Upper lobe of left lung (tissue), 6 donors: Measurements from ENCODE around the gene SUMF1. TPM values are rescaled to one million over a fixed set of nuclear protein-coding genes. Genes with fewer than 3 reads are reported as not detected.

Experiments
- ATAC-seq, 2 donors: fragments of 200-7000 bp; cut with Tn5 transposase; one replicate each; pipeline ENCODE4 v1.9.1; 2022; ENCODE audit warnings: mild to moderate bottlenecking in 2 of 2, moderate library complexity in 2 of 2; ENCODE audit not compliant: low FRiP score in 2 of 2
- DNase-seq, 2 donors: peaks; one replicate each; pipeline ENCODE4 v3.0.0-alpha.2; 2019 to 2020
- H3K27ac ChIP-seq, 4 donors: fragments of 200-600 bp; sonication (generic); one replicate each; pipeline ENCODE4 v1.5.1; 2016 to 2019
- H3K27me3 ChIP-seq, 4 donors: fragments of 200-600 bp; sonication (generic); one replicate each; pipeline ENCODE4 v1.5.1; 2017 to 2019
- H3K36me3 ChIP-seq, 4 donors: fragments of 200-600 bp; sonication (generic); one replicate each; pipeline ENCODE4 v1.5.1; 2016 to 2019
- H3K4me1 ChIP-seq, 4 donors: fragments of 200-600 bp; sonication (generic); one replicate each; pipeline ENCODE4 v1.5.1; 2018 to 2019
- H3K4me3 ChIP-seq, 4 donors: fragments of 200-600 bp; sonication (generic); one replicate each; pipeline ENCODE4 v1.5.1; 2017 to 2019; ENCODE audit warnings: mild to moderate bottlenecking in 2 of 4, moderate library complexity in 1 of 4
- H3K9me3 ChIP-seq, 4 donors: fragments of 200-600 bp; sonication (generic); one replicate each; pipeline ENCODE4 v1.5.1; 2018 to 2019
- EP300 ChIP-seq, 4 donors: sonication (generic); formaldehyde crosslinking; IDR thresholded peaks; one replicate each; pipeline ENCODE4 v1.5.1; 2017; ENCODE audit warnings: antibody characterized with exemption in 4 of 4, control low read depth in 2 of 4
- POLR2A ChIP-seq, 4 donors: fragments of 450-650 bp; IDR thresholded peaks; one replicate each; pipeline ENCODE4 v1.5.1; 2016 to 2017; ENCODE audit warnings: antibody characterized with exemption in 4 of 4, mild to moderate bottlenecking in 2 of 4
- POLR2AphosphoS5 ChIP-seq, 2 donors: sonication (generic); formaldehyde crosslinking; IDR thresholded peaks; one replicate each; pipeline ENCODE4 v1.5.1; 2017; ENCODE audit warnings: antibody characterized with exemption in 2 of 2
- WGBS, 2 donors: methylation state at CpG; one replicate each; pipeline ENCODE4 v1.1.5; 2017 to 2018; 5-methylcytosine and 5-hydroxymethylcytosine counted together
- total RNA-seq, 6 donors: library from RNA; depleted of rRNA in 4 of 6; stranded (reverse); fragments of >200 nt in 4 of 6; gene quantifications; one replicate each; pipeline versions ENCODE4 v1.1.0 to v1.2.1, GENCODE V29; 2016 to 2021
- TF ChIP-seq, protein P1 (sequence below), 6 experiments: fragments of 450-650 bp in 4 of 6; fragments of 200-600 bp in 2 of 6; sonication (generic) in 2 of 6; IDR thresholded peaks; one replicate each; pipeline ENCODE4 v1.5.1; 2016 to 2019; ENCODE audit warnings: antibody characterized with exemption in 6 of 6
- donor health status: DM: no; HTN: no; CAD: no; lungs with moderate emphysema.
- donor health status: DM: no; HTN: yes; CAD: no; lungs with severe emphysema.

SUMF1 gene
- total RNA-seq, 6 donors from 2014 or later = 34.5 to 63.0 (median 54.0) TPM

DNA sequence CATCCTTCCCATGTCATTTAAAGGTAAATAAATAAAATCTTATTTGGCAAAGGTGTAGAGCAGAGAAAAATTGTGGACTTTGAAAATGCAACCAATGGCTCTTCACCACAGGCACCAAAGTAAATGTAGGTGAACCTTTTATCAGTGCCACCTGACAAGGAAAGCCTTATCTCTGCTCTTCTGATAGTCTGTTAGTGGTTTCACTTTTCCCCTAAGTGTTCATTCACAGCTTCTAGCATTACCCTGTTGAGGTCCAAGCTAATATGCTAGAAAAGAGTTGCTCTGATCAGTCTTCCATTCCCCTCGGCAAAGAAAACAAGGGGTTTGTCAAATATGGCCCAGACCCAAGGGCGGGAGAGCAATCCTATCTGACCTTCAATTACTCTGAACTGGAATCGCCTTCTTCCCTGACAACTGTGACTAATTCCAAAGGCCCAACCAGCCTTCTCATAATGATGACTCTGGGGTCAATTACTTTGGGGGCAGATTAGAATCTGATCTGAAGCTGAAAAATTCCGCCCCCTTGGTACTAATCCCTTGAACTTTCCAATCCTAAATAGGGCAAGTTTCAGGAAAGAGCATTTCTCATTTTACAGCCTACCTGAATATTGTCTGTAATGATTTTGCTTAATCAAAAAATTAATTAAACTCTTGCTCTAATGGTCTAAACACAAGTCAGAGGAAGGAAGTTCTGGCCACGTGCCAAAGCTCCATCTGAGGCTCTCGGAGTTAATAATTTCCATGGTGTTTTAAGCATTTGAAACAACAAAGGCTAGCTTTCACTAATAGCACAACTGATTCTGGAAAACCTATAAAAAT is 111.5 kb downstream of the SUMF1 start:
- Histone ChIP-seq H3K27me3 (no peaks in the 10 kb centered on the region), H3K27ac (peak overlapping the region in 1 of 4 donors; percentile 5), H3K9me3 (no peaks in the 10 kb centered on the region), H3K36me3 (no peaks in the 10 kb centered on the region), H3K4me1 (peaks cover 17 to 24% (median 19%) of the 10 kb centered on the region in 4 donors), H3K4me3 (no peak overlapping the region)
- WGBS, 2 donors = 42 to 54% methylated on average over 6 of the region's 6 CpGs
- DNase-seq = peak in 1 of 2 donors; percentile 31
- no peak for TF ChIP-seq POLR2A (IDR thresholded peaks at IDR 0.05)
- no peak for TF ChIP-seq POLR2AphosphoS5 (IDR thresholded peaks at IDR 0.05)
- TF ChIP-seq EP300 (IDR thresholded peaks at IDR 0.05) = no peak
- ATAC-seq = no peak

DNA sequence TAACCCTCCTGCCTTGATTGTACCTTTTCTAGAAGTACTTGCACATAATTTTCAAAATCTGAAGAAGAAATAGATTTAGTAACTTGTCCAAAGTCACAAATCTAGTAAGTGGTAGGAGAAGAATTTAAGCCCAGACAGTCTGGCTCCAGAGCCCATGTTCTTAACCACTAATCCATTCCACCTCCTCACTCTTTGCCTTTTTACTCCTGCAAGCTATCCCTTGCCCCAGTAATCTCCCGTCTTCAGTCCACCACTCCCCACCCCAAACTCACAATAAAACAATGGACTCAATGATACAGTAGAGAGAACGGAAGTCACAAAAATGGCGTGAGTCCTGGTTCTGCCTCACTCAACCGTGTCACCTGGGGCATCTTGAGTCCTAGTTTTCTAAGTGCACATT is 115.2 kb downstream of the SUMF1 start:
- DNase-seq (no peak), ATAC-seq (no peak)
- no peaks in the 10 kb centered on the region for H3K27me3 ChIP-seq
- no peak overlapping the region for H3K4me3 ChIP-seq
- H3K4me1 ChIP-seq = peaks cover 17 to 24% (median 19%) of the 10 kb centered on the region in 4 donors
- H3K27ac ChIP-seq = peak overlapping the region in 1 of 4 donors; percentile 77
- H3K9me3 ChIP-seq = no peaks in the 10 kb centered on the region
- TF ChIP-seq, protein P1, sequence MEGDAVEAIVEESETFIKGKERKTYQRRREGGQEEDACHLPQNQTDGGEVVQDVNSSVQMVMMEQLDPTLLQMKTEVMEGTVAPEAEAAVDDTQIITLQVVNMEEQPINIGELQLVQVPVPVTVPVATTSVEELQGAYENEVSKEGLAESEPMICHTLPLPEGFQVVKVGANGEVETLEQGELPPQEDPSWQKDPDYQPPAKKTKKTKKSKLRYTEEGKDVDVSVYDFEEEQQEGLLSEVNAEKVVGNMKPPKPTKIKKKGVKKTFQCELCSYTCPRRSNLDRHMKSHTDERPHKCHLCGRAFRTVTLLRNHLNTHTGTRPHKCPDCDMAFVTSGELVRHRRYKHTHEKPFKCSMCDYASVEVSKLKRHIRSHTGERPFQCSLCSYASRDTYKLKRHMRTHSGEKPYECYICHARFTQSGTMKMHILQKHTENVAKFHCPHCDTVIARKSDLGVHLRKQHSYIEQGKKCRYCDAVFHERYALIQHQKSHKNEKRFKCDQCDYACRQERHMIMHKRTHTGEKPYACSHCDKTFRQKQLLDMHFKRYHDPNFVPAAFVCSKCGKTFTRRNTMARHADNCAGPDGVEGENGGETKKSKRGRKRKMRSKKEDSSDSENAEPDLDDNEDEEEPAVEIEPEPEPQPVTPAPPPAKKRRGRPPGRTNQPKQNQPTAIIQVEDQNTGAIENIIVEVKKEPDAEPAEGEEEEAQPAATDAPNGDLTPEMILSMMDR (IDR thresholded peaks at IDR 0.05) = no peak
- TF ChIP-seq POLR2A (IDR thresholded peaks at IDR 0.05) = no peak
- TF ChIP-seq EP300 (IDR thresholded peaks at IDR 0.05) = no peak
- TF ChIP-seq POLR2AphosphoS5 (IDR thresholded peaks at IDR 0.05) = no peak
- WGBS, 2 donors = 93% methylated on average over 4 of the region's 4 CpGs
- no peaks in the 10 kb centered on the region for H3K36me3 ChIP-seq

DNA sequence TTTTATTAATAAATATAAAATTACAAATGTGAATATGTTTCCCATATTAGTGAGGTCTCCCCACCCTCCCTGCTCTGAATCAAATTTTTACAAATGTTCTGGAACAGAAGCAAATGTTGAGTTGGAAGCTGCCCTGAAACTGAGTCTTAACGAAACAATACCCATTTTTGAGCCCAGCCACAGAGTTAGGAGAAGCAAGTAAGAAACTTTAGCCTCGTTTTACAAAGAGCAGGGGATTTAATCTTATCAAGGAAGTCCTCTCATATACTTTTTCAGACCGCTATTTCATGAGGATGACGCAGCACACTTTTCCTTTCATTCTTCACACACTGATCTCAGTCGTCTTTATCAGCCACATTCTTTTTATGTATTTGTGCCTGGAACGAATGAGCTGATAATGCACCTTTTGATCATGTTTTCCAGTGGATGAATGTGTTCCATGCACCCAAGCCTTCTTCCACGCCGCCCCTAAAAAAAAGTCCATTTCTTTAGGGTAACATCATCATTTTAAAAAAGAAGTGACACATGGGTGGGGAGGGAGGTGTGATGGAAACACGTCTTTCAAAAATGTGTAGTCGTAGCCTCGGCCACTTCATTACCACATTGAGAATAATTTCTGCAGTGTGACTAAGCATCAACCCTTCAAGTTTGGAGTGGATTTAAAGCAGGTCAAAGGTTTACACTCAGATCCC is 115.8 kb downstream of the SUMF1 start:
- Histone ChIP-seq H3K27me3 (no peaks in the 10 kb centered on the region), H3K4me3 (peak overlapping the region in 3 of 4 donors; percentile 19 to 44 (median 37)), H3K4me1 (peaks cover 16 to 21% (median 17%) of the 10 kb centered on the region in 4 donors), H3K36me3 (no peaks in the 10 kb centered on the region), H3K9me3 (no peaks in the 10 kb centered on the region), H3K27ac (peak overlapping the region; percentile 37 to 78 (median 74))
- no peak for TF ChIP-seq POLR2A (IDR thresholded peaks at IDR 0.05)
- TF ChIP-seq, protein P1 (IDR thresholded peaks at IDR 0.05) = peak in 1 of 6 experiments; percentile 7
- no peak for TF ChIP-seq EP300 (IDR thresholded peaks at IDR 0.05)
- no peak for TF ChIP-seq POLR2AphosphoS5 (IDR thresholded peaks at IDR 0.05)
- DNase-seq (no peak), ATAC-seq (peak; percentile 62 to 78)
- WGBS, 2 donors = 24 to 28% methylated on average over 11 of the region's 11 CpGs

DNA sequence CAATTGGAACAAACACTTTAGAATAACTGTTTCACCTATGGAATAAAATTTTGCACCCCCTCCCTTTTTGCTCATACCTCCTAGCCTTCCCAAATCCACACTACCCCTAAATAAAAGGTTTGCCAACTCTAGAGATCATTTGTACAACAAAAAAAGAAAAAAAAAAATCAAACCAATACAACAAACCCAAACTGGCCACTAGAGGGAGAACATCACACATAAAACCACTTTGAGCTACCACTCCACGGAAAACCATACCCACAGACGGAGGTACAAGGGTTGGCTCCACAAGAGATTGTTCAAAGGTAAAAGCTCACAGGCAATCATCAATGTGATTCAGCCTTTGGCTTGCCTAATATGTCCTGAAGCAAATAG is 116.3 kb downstream of the SUMF1 start:
- Histone ChIP-seq H3K4me3 (peak overlapping the region in 3 of 4 donors; percentile 19 to 44 (median 37)), H3K27ac (peak overlapping the region; percentile 37 to 78 (median 74))

More for the DNA sequence above, 116.3 kb downstream of the SUMF1 start:
- no peaks in the 10 kb centered on the region for H3K9me3 ChIP-seq
- DNase-seq (peak in 1 of 2 donors; percentile 34), ATAC-seq (peak; percentile 87 to 96)
- no peak for TF ChIP-seq POLR2AphosphoS5 (IDR thresholded peaks at IDR 0.05)
- TF ChIP-seq POLR2A (IDR thresholded peaks at IDR 0.05) = no peak
- no peak for TF ChIP-seq EP300 (IDR thresholded peaks at IDR 0.05)
- TF ChIP-seq, protein P1 (IDR thresholded peaks at IDR 0.05) = peak; percentile 49 to 69 (median 57)
- H3K27me3 ChIP-seq = no peaks in the 10 kb centered on the region
- H3K4me1 ChIP-seq = peaks cover 11 to 16% (median 12%) of the 10 kb centered on the region in 4 donors
- 4% methylated on average over 2 of the region's 2 CpGs for WGBS, 2 donors
- no peaks in the 10 kb centered on the region for H3K36me3 ChIP-seq
